MM.1S (cell line): ENCODE measurements around the gene NTM.

ENCODE experiments used
- DNase-seq: peaks from one replicate; pipeline ENCODE4 v3.0.0-alpha.2; 2015
- H2AFZ ChIP-seq: fragments of 300-600 bp; sonication (generic); 2 replicates; pipeline ENCODE4 v1.6.0; 2016; ENCODE audit warnings: antibody characterized with exemption, low read length
- H3F3A ChIP-seq: fragments of 300-600 bp; sonication (generic); 2 replicates; pipeline ENCODE4 v1.6.1; 2016; ENCODE audit warnings: mild to moderate bottlenecking, antibody characterized with exemption, low read length, moderate library complexity, mixed read lengths; ENCODE audit not compliant: insufficient read depth
- H3K27ac ChIP-seq: fragments of 300-600 bp; sonication (generic); 2 replicates; pipeline ENCODE4 v1.5.1; 2016; ENCODE audit warnings: mild to moderate bottlenecking, low read length
- H3K27me3 ChIP-seq: fragments of 300-600 bp; sonication (generic); replicated peaks from 2 replicates; pipeline ENCODE4 v1.6.0; 2016; ENCODE audit warnings: low read length; ENCODE audit not compliant: insufficient read depth
- H3K36me3 ChIP-seq: fragments of 300-600 bp; sonication (generic); replicated peaks from 2 replicates; pipeline ENCODE4 v1.6.1; 2016; ENCODE audit warnings: mild to moderate bottlenecking, low read length, mixed read lengths; ENCODE audit not compliant: insufficient read depth
- H3K4me1 ChIP-seq: fragments of 300-600 bp; sonication (generic); 2 replicates; pipeline ENCODE4 v1.6.1; 2016; ENCODE audit warnings: low read length, mixed read lengths
- H3K4me2 ChIP-seq: fragments of 300-600 bp; sonication (generic); 2 replicates; pipeline ENCODE4 v1.6.0; 2016; ENCODE audit warnings: low read depth, low read length
- H3K4me3 ChIP-seq: fragments of 300-600 bp; sonication (generic); 2 replicates; pipeline ENCODE4 v1.5.1; 2016; ENCODE audit warnings: low read length, mixed read lengths
- H3K79me2 ChIP-seq: fragments of 300-600 bp; sonication (generic); 2 replicates; pipeline ENCODE4 v1.6.1; 2016; ENCODE audit warnings: mixed run types, low read length, mixed read lengths
- H3K9ac ChIP-seq: fragments of 300-600 bp; sonication (generic); 2 replicates; pipeline ENCODE4 v1.6.1; 2016; ENCODE audit warnings: low read length, mixed read lengths
- H3K9me2 ChIP-seq: fragments of 300-600 bp; sonication (generic); replicated peaks from 2 replicates; pipeline ENCODE4 v1.6.1; 2016; ENCODE audit warnings: mild to moderate bottlenecking, low read length, mixed read lengths; ENCODE audit not compliant: insufficient read depth
- H3K9me3 ChIP-seq: fragments of 300-600 bp; sonication (generic); replicated peaks from 2 replicates; pipeline ENCODE4 v1.6.1; 2016; ENCODE audit warnings: mild to moderate bottlenecking, low read length, mixed read lengths; ENCODE audit not compliant: insufficient read depth
- H4K20me1 ChIP-seq: fragments of 300-600 bp; sonication (generic); 2 replicates; pipeline ENCODE4 v1.6.1; 2016; ENCODE audit warnings: mild to moderate bottlenecking, low read length, moderate library complexity, mixed read lengths; ENCODE audit not compliant: insufficient read depth
- EZH2 ChIP-seq: fragments of 300-600 bp; sonication (generic); optimal IDR thresholded peaks from 2 replicates; pipeline ENCODE3; 2017; ENCODE audit warnings: low read depth, mild to moderate bottlenecking, antibody characterized with exemption, low read length, mixed read lengths
- EZH2phosphoT487 ChIP-seq: fragments of 300-600 bp; sonication (generic); IDR thresholded peaks from 2 replicates; pipeline ENCODE4 v1.6.1; 2018; ENCODE audit warnings: antibody characterized with exemption, low read length
- TF ChIP-seq, protein P1 (sequence below): fragments of 300-600 bp; sonication (generic); IDR thresholded peaks from 2 replicates; pipeline ENCODE4 v1.5.1; 2016; ENCODE audit warnings: antibody characterized with exemption, low read length, mixed read lengths

The NTM gene

DNA sequence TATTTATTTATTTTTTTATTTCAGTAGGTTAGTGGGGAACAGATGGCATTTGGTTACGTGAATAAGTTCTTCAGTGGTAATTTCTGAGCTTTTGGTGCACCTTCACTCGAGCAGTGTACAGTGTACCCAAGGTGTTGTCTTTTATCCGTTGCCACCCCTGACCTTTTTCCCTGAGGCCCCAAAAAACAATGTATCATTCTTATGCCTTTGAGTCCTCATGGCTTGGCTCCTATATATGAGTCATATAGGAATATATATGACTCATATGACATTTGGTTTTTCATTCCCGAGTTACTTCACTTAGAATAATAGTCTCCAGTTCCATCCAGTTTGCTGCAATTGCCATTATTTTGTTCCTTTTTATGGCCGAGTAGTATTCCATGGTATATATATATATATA, 763.9 kb downstream of the NTM start:
- no peaks in the 10 kb centered on the region for H3K4me1 ChIP-seq
- H3K27me3 ChIP-seq = no peaks in the 10 kb centered on the region
- H3F3A ChIP-seq = no peaks in the 10 kb centered on the region
- no peaks in the 10 kb centered on the region for H4K20me1 ChIP-seq
- H3K27ac ChIP-seq = no peak overlapping the region
- H3K9ac ChIP-seq = no peak overlapping the region
- H3K9me2 ChIP-seq = no peaks in the 10 kb centered on the region
- no peaks in the 10 kb centered on the region for H3K79me2 ChIP-seq
- no peaks in the 10 kb centered on the region for H3K36me3 ChIP-seq
- no peak for TF ChIP-seq EZH2phosphoT487
- TF ChIP-seq, protein P1, sequence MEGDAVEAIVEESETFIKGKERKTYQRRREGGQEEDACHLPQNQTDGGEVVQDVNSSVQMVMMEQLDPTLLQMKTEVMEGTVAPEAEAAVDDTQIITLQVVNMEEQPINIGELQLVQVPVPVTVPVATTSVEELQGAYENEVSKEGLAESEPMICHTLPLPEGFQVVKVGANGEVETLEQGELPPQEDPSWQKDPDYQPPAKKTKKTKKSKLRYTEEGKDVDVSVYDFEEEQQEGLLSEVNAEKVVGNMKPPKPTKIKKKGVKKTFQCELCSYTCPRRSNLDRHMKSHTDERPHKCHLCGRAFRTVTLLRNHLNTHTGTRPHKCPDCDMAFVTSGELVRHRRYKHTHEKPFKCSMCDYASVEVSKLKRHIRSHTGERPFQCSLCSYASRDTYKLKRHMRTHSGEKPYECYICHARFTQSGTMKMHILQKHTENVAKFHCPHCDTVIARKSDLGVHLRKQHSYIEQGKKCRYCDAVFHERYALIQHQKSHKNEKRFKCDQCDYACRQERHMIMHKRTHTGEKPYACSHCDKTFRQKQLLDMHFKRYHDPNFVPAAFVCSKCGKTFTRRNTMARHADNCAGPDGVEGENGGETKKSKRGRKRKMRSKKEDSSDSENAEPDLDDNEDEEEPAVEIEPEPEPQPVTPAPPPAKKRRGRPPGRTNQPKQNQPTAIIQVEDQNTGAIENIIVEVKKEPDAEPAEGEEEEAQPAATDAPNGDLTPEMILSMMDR = no peak
- no peak for TF ChIP-seq EZH2
- H3K4me3 ChIP-seq = no peak overlapping the region
- no peak for DNase-seq
- H3K9me3 ChIP-seq = no peaks in the 10 kb centered on the region
- H2AFZ ChIP-seq = no peak overlapping the region
- no peak overlapping the region for H3K4me2 ChIP-seq

DNA sequence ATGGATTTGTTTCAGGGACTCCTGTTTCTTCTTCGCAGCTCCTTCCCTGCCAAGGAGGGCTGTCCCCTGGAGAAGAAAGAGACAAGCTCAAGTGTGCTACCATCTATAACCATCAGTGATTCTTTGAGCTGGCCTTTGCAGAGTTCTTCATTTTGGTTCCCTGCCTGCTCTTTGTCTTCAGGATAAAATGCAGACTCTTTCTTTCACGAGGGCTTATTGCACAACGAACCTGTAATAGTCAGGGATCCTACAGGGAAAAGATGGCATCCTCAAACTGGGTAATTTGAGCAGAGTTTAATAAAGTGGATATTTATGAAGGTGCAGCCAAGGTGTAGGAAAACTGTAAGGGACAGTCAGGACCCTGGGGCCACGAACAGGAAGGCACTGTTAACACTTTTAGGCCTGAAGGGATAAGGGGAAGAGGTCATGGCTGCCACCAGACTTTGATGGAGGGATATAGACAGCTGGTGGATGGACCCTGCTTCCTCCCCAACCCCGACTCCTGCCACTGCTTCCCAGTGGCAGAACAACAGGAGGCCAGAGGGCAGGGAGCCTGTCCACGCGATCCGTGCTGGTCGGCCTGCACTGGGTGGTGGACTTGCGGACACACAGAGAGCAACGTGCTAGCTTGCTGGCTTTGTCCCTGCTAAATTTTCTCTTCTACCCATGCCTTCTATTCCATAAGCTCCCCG, 767.0 kb downstream of the NTM start:
- Histone ChIP-seq H3K27ac (no peak overlapping the region), H3K27me3 (no peaks in the 10 kb centered on the region), H3F3A (no peaks in the 10 kb centered on the region), H3K9me2 (no peaks in the 10 kb centered on the region), H3K9ac (no peak overlapping the region), H3K4me3 (no peak overlapping the region), H3K4me2 (no peak overlapping the region), H3K79me2 (no peaks in the 10 kb centered on the region), H3K4me1 (no peaks in the 10 kb centered on the region), H3K36me3 (no peaks in the 10 kb centered on the region), H3K9me3 (no peaks in the 10 kb centered on the region), H2AFZ (no peak overlapping the region), H4K20me1 (no peaks in the 10 kb centered on the region)
- TF ChIP-seq, protein P1 = no peak
- TF ChIP-seq EZH2 = no peak
- no peak for TF ChIP-seq EZH2phosphoT487
- no peak for DNase-seq

DNA sequence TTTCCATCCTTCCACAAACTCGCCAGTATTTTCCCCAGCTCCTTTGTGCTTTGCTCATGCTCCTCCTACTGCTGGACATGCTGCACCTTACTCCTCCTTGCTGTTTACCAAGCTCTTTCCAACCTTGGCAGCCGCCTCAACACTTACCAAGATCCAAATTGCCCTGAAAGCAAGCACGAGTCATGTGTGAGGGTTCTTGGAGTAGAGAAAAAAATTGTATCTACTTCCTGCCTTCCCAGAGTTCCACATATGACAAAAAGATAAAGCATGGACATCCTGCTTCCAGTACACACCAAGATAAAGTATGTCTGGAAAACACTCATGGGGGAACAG, 767.5 kb downstream of the NTM start:
- H2AFZ ChIP-seq = no peak overlapping the region
- H3F3A ChIP-seq = no peaks in the 10 kb centered on the region
- no peak overlapping the region for H3K4me2 ChIP-seq
- H3K27me3 ChIP-seq = no peaks in the 10 kb centered on the region
- DNase-seq = no peak
- H3K4me3 ChIP-seq = no peak overlapping the region
- no peak overlapping the region for H3K27ac ChIP-seq
- no peaks in the 10 kb centered on the region for H3K79me2 ChIP-seq
- H3K9ac ChIP-seq = no peak overlapping the region
- no peaks in the 10 kb centered on the region for H4K20me1 ChIP-seq
- H3K9me2 ChIP-seq = no peaks in the 10 kb centered on the region
- H3K9me3 ChIP-seq = no peaks in the 10 kb centered on the region
- no peaks in the 10 kb centered on the region for H3K36me3 ChIP-seq
- H3K4me1 ChIP-seq = no peaks in the 10 kb centered on the region
- TF ChIP-seq, protein P1 = no peak
- TF ChIP-seq EZH2phosphoT487 = no peak
- TF ChIP-seq EZH2 = no peak
